HepG2 (cell line): ENCODE results near the gene MRPS34. TPM values are rescaled to one million over a fixed set of nuclear protein-coding genes. Genes with fewer than 3 reads are reported as not detected.

ENCODE experiments used
- KMT2A ChIP-seq: sonication (generic); formaldehyde crosslinking; IDR thresholded peaks from 2 replicates; pipeline ENCODE4 v1.4.0; 2020; ENCODE audit warnings: missing genetic modification reagents
- NFKBIZ ChIP-seq: IDR thresholded peaks from 2 replicates; pipeline ENCODE4 v1.6.1; 2018; ENCODE audit warnings: missing genetic modification reagents, missing compliant biosample characterization
- SPEN ChIP-seq: sonication (generic); formaldehyde crosslinking; IDR thresholded peaks from 2 replicates; pipeline ENCODE4 v1.5.1; 2020; ENCODE audit warnings: low read depth, mild to moderate bottlenecking, missing genetic modification reagents
- ZHX2 ChIP-seq, 2 experiments: sonication (generic) in 1 of 2; formaldehyde crosslinking in 1 of 2; IDR thresholded peaks; 2 replicates each; pipeline versions ENCODE4 v1.6.1 to v1.9.0; 2014 to 2022; ENCODE audit warnings: antibody characterized with exemption in 1 of 2, borderline replicate concordance in 1 of 2, inconsistent platforms in 1 of 2, low read depth in 1 of 2, missing genetic modification reagents in 1 of 2
- polyA plus RNA-seq, 8 experiments: library from polyadenylated mRNA; depleted of rRNA in 3 of 8; stranded (reverse) in 7 of 8; unstranded in 1 of 8; fragments of >200 nt; fragmentation: Illumina TruSeq in 4 of 8; extraction: Trizol in 4 of 8; gene quantifications; 2 replicates each; pipeline versions ENCODE4 v1.2.1 to v1.2.3, GENCODE V29; 2011 to 2016; ENCODE audit warnings: low read depth in 4 of 8, missing spikeins in 1 of 8, mixed read lengths in 1 of 8; ENCODE audit not compliant: insufficient read depth in 1 of 8
- total RNA-seq, 5 experiments: library from RNA; depleted of rRNA; stranded (reverse); fragments of >200 nt; fragmentation: Illumina TruSeq; extraction: Trizol; gene quantifications; 2 replicates each; pipeline ENCODE4 v1.2.3, GENCODE V29; 2016; ENCODE audit warnings: low read depth in 1 of 5
- TF ChIP-seq, protein P1 (sequence below), 2 experiments: sonication (generic) in 1 of 2; formaldehyde crosslinking in 1 of 2; IDR thresholded peaks; 2 replicates each; pipeline versions ENCODE4 v1.5.1 to v1.6.1; 2011 to 2020; ENCODE audit warnings: borderline replicate concordance in 1 of 2, low read depth in 1 of 2, low read length in 1 of 2, mild to moderate bottlenecking in 1 of 2, missing genetic modification reagents in 1 of 2, moderate library complexity in 1 of 2

MRPS34 gene
- total and polyA plus RNA-seq, 2 of the 13 experiments (the other 11 are each of a cell fraction or from before 2014, with no cell fraction given), result 63.5 to 131 TPM

- TF ChIP-seq ZHX2 (IDR thresholded peaks at IDR 0.05; ENCODE audit: low read depth) (no peak), ZHX2 (CRISPR knock-in tag; IDR thresholded peaks at IDR 0.05; ENCODE audit: borderline replicate concordance) (no peak), SPEN (CRISPR knock-in tag) (0 out of 2 replicates have a peak, but pooled peaks have one; percentile 12), KMT2A (CRISPR knock-in tag) (peak; percentile 30; the same call in 1 of the 2 replicates), NFKBIZ (CRISPR knock-in tag) (0 out of 2 replicates have a peak, but pooled peaks have one; percentile 9)
- TF ChIP-seq, protein P1, sequence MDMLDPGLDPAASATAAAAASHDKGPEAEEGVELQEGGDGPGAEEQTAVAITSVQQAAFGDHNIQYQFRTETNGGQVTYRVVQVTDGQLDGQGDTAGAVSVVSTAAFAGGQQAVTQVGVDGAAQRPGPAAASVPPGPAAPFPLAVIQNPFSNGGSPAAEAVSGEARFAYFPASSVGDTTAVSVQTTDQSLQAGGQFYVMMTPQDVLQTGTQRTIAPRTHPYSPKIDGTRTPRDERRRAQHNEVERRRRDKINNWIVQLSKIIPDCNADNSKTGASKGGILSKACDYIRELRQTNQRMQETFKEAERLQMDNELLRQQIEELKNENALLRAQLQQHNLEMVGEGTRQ (IDR thresholded peaks at IDR 0.05; ENCODE audit: low read depth, low read length), result no peak
- TF ChIP-seq, protein P1 (CRISPR knock-in tag; IDR thresholded peaks at IDR 0.05; ENCODE audit: borderline replicate concordance), result 0 out of 2 replicates have a peak, but pooled peaks have one; percentile 11
- TF ChIP-seq, all 625 proteins: peak for 24
Observed at GRCh38 chr16:1773703-1774447, 941 bp upstream of the MRPS34 start (continued).
